Measurements from ENCODE around the gene COL18A1.

Gene COL18A1

DNA sequence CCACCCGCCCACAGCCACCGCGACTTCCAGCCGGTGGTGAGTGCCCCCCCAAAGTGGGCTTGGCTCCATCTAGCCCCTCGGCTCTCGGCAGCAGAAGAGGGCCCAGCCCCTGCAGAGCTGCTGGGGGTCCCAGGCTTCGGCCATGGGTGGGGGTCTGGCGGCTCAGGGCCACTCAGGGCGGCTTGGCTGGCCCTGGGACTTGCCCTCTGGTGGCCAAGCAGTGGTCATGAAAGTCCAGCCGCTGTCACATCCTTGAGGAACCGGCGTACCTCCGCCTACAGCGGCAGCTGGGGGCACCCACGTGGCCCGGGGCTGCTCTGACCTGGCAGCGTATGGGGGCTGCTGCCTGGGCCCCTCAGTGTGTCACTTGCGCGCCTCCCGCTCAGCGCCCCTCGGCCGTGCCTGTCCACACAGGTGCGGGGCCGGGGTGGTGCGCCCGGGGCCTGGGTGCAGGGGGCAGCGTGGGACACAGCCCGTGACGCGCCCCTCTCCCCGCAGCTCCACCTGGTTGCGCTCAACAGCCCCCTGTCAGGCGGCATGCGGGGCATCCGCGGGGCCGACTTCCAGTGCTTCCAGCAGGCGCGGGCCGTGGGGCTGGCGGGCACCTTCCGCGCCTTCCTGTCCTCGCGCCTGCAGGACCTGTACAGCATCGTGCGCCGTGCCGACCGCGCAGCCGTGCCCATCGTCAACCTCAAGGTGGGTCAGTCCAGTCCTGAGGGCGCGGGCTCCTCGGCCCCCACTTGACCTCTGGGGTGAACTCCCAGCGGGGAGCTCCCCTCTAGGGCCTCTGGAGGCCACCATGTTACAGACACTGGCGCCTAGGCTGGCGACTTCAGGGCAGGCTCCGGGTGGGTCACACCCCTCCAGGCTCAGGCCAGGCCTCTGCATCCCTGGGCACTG, 104.9 kb downstream of the COL18A1 start:
- no peak for DNase-seq

DNA sequence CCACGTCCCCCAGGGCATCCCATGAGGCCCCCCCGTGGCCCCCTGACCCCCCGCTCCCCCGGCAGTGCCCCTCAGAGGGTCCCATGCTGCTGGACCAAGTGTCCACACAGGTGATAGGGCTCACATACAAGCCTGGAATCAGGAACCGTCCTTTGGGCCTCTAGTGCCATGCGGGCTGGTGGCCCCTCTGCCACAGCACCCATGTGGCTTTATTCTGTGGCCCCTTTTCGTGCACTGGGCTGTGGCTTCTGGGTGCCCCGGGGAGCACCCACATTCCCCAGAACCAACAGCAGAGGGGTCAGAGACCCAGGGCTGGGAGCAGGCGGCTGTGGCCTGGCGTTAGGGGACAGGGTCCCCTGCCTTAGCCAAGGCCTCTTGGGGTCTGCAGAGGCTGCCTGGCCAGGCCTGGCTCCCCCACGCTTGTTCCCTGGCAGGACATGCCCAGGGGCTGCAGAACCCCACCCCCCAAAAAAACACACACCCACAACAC, 105.5 kb downstream of the COL18A1 start:
- no peak for DNase-seq

DNA sequence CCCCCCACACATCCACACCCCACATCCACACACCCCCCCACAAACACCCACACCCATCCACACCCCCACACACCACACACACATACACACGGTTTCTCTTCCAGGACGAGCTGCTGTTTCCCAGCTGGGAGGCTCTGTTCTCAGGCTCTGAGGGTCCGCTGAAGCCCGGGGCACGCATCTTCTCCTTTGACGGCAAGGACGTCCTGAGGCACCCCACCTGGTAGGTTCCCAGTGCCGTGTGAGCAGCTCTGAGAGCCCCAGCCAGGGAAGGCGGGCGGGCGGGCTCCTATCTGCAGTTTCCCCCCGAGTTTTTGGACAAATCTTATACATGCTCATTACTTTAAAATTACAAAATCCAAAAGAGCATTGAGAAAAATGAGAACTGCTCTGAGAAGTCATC, 106.0 kb downstream of the COL18A1 start:
- DNase-seq: no peak

DNA sequence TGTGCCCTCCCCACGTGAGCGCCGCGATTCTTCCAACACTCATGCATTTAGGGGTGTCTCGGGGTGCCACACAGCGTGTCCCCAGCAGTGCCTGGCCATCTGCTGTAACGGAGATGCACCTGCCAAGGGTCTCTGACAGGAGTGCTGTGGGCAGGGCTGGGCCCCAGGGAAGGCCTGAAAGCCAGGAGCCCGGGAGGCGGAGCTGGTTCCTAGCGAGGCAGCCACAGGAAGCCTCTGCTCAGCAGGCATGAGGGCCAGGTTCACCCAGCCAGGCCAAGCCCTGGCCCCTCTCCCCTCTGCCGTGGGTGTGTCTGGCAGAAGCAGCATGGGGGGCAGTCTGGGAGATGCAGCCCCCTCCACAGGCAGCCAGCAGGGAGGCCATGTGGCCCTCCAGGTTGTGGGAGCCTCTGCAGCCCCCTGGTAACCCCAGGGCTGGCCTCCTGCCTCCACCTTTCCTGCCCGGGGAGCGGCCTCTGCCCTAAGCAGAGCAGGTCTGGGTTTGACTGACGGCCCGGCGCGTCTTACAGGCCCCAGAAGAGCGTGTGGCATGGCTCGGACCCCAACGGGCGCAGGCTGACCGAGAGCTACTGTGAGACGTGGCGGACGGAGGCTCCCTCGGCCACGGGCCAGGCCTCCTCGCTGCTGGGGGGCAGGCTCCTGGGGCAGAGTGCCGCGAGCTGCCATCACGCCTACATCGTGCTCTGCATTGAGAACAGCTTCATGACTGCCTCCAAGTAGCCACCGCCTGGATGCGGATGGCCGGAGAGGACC, 106.9 kb downstream of the COL18A1 start:
- DNase-seq: no peak

DNA sequence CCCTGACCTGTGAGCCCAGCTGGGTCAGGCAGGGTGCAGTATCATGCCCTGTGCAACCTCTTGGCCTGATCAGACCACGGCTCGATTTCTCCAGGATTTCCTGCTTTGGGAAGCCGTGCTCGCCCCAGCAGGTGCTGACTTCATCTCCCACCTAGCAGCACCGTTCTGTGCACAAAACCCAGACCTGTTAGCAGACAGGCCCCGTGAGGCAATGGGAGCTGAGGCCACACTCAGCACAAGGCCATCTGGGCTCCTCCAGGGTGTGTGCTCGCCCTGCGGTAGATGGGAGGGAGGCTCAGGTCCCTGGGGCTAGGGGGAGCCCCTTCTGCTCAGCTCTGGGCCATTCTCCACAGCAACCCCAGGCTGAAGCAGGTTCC, 107.6 kb downstream of the COL18A1 start:
- no peak for DNase-seq

DNA sequence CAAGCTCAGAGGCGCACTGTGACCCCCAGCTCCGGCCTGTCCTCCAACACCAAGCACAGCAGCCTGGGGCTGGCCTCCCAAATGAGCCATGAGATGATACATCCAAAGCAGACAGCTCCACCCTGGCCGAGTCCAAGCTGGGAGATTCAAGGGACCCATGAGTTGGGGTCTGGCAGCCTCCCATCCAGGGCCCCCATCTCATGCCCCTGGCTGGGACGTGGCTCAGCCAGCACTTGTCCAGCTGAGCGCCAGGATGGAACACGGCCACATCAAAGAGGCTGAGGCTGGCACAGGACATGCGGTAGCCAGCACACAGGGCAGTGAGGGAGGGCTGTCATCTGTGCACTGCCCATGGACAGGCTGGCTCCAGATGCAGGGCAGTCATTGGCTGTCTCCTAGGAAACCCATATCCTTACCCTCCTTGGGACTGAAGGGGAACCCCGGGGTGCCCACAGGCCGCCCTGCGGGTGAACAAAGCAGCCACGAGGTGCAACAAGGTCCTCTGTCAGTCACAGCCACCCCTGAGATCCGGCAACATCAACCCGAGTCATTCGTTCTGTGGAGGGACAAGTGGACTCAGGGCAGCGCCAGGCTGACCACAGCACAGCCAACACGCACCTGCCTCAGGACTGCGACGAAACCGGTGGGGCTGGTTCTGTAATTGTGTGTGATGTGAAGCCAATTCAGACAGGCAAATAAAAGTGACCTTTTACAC, 108.2 kb downstream of the COL18A1 start:
- DNase-seq: no peak

DNA sequence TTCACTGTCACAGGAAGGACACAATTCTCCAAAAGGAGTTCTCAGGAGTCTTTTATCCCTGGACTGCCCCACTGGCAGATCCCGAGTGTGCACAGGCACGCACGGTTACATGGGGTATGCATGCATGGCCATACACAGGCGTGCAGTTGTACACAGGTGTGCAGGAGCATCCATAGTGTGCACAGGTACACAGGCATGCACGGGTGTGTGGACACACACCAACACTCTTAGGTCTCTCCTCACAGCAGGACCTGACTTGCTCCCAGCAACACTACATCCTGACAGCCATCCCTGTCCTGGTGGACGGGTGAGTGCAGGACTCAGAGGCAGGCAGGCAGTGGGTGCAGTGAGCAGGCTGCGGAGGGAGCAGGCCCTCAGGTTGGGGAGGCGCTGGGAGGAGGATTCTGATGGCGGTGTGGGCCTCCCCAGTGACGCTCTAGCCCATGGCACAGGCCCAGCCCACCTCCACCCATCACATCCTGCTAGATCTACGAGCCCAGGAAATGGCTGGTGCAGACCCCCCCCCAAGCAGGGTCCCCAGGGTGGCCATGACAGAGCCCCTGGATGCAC, 108.9 kb downstream of the COL18A1 start:
- no peak for DNase-seq

DNA sequence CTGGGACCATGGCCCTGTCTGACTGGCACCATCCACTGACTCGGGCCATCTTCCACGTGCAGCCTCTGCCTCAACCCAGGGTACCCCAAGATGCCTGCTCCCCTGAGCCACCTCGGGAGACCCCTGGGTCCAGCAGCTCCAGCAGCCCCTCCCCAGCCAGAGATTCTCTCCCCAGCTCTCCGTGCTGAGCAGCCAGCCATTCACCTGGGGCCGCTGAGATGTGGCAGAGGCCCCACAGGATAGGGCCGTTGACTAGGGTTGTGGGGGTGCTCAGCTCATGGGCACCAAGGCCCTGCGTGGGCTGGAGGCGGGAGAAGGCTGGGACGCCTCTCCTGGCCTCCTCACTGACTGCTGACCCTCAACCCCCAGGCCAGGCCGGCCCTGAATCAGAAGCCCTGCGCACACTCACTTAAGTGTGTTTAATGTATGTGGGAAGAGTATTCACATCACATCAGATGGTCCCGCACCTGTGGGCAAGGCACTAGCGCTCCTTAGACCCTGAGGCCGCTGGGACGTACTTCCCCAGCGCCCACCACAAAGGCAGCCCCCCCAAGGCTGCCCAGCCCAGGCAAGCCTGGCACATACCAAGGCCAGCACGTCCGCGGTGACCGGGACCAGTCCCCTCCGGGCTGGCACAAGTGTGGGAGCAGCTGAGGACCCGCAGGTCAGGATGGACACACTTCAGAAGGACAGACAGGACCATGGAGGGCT, 109.5 kb downstream of the COL18A1 start:
- no peak for DNase-seq

DNA sequence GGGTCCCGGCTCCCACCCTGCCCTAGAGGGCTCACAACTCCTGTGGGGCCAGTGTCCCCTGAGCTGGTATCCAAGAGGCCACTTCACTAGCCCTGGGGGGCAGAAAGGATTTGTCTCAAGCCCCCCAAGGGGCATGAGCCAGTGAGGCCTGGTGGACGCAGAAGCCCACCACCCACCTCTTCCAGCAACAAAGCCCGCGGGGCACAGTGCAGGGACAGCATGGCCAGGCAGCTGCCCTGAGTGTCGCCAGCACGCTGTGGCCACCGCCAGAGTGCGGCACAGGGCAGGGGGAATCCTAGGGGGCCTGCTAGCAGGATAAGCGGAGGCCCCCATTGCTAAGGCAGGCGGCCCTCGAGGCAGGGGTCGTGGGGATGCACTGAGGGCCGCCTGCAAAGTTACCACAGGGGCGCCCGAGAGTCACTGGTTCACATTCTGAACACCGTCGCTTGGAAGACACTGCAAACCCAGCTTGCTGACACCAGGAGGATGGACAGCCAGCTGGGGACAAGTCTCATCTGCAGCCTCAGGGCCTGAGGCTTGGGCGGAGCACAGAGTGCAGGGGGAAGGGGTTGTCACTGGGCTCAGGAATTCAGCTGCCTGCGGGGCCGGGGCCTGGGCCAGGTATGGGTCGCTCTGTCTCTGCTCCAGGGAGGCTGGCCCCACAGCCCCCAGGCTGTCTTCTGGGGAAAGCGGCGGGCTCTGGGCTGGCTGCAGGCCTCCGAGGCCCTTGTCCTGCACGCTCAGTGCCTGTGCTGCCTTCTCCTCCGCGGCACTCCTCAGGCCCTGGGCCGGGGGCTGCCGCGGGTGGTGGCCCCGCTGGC, 110.5 kb downstream of the COL18A1 start:
- DNase-seq: no peak

DNA sequence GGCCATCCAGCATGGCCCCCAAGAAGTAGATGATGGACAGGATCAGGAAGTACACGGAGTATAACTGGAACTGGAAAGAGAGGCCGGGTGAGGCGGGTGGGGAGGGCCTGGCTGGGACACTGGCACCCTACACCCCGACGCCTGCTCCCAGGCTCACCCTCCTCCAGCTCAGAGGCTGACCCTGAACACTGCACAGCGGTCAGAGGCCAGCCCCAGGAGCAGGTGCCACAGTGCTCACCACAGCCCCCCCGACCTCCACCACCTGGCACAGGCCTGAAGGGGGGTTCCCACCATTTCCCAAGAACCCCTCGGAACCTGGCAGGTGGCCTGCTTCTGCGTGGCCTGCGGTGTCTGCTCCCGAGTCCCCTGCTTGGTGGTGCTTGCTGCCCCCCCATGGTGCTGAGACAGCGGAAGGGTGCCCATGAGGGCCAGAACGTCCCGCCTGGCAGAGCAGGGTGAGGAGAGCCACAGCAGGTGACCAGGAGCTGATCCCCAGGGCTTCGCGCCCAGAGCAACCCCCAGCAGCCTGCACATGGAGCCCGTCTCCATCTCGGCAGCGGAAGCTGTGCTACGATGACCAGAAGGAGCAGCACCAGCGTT, 111.2 kb downstream of the COL18A1 start:
- DNase-seq: no peak

DNA sequence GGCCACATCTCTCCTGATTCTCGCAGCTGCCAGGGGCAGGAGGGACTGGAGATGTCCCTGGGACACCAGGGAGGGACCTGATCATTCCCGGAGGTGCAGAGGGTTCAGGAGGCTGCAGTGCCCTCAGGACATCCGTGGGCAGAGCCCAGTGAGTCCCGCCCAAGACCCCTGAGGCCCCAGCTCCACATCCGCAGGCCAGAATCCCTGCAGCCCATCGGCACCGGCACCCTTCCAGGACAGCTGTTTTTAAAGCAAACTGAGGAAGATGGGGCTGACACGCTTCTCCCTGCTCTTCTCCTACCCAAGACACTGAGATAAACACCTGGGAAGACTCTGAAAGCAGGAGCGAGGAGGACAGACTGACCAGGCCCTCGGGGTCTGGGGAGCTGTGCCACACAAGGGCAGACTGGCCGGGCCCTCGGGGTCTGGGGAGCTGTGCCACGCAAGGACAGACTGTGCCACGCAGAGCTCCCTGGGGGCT, 111.7 kb downstream of the COL18A1 start:
- no peak for DNase-seq

DNA sequence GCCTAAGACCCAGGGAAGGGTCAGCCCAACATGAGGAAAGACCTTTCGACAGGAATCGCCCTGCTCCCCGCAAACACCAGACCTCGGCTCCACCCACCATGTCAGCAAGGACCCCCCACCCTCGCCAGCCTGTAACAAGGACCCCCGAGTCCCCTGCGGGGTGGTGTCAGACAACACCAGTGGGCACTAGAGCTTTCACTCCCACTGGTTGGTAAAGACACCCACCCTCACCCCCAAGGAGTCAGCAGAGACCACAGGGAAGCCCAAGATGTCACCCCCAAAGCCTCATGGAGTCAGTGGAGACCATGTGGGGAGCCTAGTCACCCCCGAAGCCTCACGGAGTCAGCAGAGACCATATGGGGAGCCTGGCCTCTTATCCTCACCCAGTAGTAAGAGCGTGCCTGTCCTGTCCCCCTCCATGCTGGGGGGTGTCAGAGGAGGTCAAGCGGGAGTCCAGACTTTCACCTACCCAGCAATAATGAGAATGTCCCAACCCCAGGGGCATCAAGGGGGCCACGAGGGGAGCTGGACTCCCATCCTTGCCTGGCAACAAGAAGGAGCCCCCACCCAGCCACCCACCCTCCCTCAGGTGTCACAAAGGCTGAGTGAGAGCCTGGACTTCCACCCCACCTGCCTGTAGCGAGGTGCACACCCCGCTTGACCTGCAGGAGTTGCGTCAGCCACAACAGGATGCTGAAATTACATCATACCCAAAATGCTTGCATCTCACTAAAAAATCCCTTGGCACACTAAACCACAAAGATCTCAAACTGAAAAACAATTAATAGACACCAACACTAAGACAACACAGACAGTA, 112.5 kb downstream of the COL18A1 start:
- DNase-seq: no peak

DNA sequence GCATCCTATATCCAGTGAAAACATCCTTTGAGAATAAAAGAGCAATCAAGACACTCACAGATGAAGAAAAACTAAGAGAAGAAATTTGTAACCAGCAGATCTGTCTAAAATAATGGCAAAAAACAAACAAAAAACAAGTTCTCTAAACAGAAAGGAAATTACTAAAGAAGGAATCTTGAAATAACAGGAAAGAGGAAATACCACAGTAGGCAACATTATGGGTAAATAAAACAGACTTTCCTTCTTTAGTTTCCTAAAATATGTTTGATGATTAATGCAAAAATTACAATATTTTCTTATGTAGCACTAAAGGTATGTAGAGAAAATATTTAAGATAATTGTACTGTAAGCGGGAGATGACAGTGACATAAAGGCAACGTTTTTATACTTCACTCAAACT, 113.8 kb downstream of the COL18A1 start:
- no peak for DNase-seq

DNA sequence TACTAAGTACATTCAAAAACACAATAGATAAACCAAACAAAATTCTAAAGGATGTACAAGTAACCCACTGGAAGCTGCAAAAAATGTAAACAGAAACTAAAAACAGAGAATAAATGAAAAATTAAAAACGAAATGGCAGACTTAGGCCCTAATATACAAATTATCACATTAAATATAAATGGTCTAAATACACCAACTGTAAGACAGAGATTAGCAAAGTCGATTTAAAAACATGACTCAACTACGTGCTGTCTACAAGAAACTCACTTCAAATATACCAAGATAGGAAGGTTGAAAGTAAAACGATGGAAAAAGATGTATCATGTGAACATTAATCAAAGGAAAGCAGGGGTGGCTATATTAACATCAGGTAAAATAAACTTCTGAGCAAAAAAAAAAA, 114.2 kb downstream of the COL18A1 start:
- no peak for DNase-seq

DNA sequence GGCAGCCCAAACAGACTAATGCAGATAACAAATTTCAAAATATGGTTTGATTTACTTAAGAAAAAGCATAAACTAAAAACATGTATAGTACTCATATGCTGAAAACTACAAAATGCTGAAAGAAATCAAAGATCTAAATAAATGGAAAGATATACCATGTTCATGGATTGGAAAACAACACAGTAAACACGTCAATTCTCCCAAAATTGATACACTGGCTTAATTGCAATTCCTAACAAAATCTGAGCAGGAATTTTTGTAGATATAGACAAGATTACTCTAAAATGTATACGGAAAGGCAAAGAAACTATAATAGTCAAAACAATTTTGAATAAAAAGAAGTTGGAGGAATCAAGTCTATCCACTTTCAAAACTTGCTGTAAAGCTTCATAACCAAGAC, 116.3 kb downstream of the COL18A1 start:
- no peak for DNase-seq

DNA sequence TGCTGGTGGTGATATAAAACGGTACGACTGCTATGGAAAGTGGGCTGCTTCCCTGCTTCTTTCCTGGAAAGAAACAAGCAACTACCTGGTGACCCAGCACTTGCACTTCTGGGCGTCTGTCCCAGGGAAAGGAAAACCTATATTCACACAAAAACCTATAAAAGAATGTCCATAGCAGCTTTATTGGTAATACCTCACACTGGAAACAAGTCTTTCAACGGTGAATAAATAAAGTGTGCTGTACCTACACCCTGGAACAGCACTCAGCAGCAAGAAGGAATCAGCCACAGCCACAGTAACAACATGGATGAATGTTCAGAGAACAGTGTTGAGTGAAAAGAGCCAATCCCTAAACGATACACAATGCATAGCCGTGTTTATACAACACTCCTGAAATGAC, 117.4 kb downstream of the COL18A1 start:
- DNase-seq: no peak

DNA sequence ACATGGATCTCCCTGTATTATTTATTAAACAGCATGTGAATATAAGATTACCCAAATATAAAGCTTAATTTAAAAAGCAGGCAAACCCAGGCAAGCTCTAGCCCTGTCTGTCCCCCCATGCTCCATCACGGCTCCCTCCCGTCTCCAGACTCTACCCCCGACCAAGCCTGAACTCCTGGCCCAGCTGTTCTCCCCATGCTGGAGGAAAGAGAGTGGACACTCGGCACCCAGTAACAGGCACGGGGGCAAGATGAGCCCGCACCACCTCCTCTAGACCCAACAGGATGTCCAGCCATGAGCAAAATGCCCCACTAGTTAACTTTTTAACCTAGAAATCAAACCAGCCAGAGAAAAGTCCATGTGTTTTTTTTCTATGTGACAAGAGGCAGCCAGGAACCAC, 118.0 kb downstream of the COL18A1 start:
- no peak for DNase-seq

DNA sequence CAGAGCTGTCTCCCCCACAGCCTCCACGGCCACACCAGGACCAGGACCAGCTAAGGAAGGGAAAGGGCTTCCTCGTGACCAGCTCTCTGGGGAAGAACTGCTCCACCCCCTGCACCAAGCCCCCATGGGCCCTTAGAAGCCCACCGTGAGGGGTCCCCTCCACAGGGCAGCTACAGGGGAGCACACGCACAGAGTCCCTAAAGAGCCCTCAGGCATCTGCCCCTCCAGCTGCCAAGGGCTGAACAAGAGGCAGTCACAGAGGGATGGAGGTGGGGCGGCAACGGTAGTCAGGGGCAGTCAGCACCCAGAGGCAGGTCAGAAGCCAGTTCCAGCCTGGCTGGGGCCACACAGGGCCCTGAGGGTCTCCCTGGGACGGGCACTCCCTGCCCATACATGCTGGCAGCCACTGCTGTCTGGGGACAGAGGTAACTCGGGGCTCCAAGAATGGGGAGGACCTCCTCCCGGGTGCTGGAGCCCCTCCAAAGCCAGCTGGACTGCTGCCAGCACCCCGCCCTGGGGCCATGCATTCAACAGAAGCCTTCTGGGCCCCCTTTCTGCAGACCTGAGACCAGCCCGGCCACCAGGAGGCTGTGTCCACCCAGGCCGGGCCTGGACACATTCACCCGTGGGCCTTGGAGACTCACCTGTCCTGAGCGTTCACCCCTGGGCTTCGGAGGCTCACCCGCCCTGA, 118.6 kb downstream of the COL18A1 start:
- no peak for DNase-seq

DNA sequence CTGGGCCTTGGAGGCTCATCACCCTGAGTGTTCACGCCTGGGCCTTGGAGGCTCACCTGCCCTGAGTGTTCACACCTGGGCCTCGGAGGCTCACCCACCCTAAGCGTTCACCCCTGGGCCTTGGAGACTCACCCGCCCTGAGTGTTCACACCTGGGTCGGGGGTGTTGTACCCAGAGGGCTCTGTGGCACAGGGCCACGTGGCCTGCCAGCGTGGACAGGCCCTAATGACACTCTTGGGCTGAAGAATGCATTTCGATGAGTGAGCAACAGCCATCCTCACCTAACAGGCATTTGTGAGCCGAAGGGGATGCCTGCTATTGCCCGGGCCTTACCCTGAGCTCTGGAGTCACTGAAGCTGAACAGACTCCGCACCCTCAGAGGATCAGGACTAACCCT, 119.8 kb downstream of the COL18A1 start:
- no peak for DNase-seq
